ENCODE measurements around the gene FAM193B.
A peak's percentile ranks its signal among the peaks of the same experiment; 100 is the strongest.

FAM193B gene

GRCh38 chr5:177557796-177558195 is 3.4 kb upstream of the FAM193B start:
- no peak for DNase-seq (ENCODE audit: low read depth)
- TF ChIP-seq CTCF (IDR thresholded peaks at IDR 0.05; ENCODE audit: insufficient read depth, low read depth, low read length, missing control alignments), result no peak
- no peak overlapping the region for H3K4me3 ChIP-seq (ENCODE audit: low read length)

DNA sequence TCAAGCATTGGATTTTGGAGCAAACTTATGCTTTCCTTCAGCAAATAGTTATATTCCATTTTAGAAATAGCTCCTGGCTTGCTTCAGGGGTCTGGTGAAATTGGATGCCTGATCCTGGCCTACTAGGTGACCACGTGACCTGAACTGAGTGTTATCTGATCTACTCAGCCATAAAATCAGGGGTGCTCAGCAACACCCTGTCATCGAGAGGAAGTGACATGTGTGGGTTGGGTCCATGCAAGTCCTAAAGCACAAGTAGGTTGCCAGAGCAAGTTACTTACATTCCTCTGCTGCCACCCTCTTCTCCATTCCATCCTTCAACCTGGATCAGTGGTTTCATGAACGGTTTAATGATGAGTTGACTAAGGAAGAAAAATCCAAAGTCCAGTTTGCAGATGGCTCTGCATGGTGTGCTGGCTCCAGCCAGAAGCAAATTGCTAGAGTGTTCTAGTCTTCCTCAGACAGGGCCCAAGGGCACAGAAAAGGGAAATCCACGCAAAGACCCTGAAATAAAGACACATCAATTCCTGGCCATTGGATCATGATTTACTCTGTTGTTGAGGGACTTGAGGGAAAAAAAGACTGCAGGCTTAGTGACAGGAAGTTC is 2.8 kb upstream of the FAM193B start:
- peak; percentile 27 for DNase-seq (ENCODE audit: low read depth)
- no peak for TF ChIP-seq CTCF (IDR thresholded peaks at IDR 0.05; ENCODE audit: insufficient read depth, low read depth, low read length, missing control alignments)
- no peak overlapping the region for H3K4me3 ChIP-seq (ENCODE audit: low read length)

GRCh38 chr5:177555665-177556064 is 1.3 kb upstream of the FAM193B start:
- TF ChIP-seq CTCF (IDR thresholded peaks at IDR 0.05; ENCODE audit: insufficient read depth, low read depth, low read length, missing control alignments), result no peak
- DNase-seq (ENCODE audit: low read depth), result no peak
- no peak overlapping the region for H3K4me3 ChIP-seq (ENCODE audit: low read length)

- no peak for DNase-seq (ENCODE audit: low read depth)
- no peak for TF ChIP-seq CTCF (IDR thresholded peaks at IDR 0.05; ENCODE audit: insufficient read depth, low read depth, low read length, missing control alignments)
- H3K4me3 ChIP-seq (ENCODE audit: low read length), result no peak overlapping the region
These were observed 865 bp upstream of the FAM193B start for GRCh38 chr5:177555228-177555627.

- TF ChIP-seq CTCF (IDR thresholded peaks at IDR 0.05; ENCODE audit: insufficient read depth, low read depth, low read length, missing control alignments), result no peak
- H3K4me3 ChIP-seq (ENCODE audit: low read length), result peak overlapping the region; percentile 74
- DNase-seq (ENCODE audit: low read depth), result peak; percentile 27
These were observed 513 bp downstream of the FAM193B start for GRCh38 chr5:177553671-177554429.

- no peak for TF ChIP-seq CTCF (IDR thresholded peaks at IDR 0.05; ENCODE audit: insufficient read depth, low read depth, low read length, missing control alignments)
- DNase-seq (ENCODE audit: low read depth), result peak; percentile 35
- peak overlapping the region; percentile 74 for H3K4me3 ChIP-seq (ENCODE audit: low read length)
These were observed 1.4 kb downstream of the FAM193B start for GRCh38 chr5:177552839-177553455.
